ENCODE data around the gene UBXN7. TPM values are rescaled to one million over a fixed set of nuclear protein-coding genes. Genes with fewer than 3 reads are reported as not detected.
A peak's percentile ranks its signal among the peaks of the same experiment; 100 is the strongest.
"Not testable (repeated sequence)": the region's sequence is repeated elsewhere in the genome, so short reads cannot be mapped to it uniquely, and the experiment has no call there.

UBXN7 gene
- total RNA-seq, 1 experiment from 2014 or later: 67.0 TPM

DNA sequence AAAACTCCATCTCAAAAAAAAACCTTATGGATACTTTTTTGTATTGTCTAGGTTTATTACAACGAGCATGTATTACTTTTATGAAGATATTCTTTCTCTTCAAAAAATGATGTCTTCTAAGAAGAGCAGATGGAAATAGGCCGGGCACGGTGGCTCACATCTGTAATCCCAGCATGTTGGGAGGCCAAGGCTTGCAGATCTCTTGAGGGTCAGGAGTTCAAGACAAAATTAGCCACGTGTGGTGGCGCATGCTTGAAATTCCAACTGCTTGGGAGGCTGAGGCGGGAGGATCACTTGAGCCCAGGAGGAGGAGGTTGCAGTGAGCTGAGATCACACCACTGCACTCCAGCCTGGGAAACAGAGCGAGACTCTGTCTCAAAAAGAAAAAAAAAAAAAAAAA is 118.1 kb downstream of the UBXN7 start:
- peaks cover 3 to 27% of the 10 kb centered on the region in 2 experiments; a peak in 3 of 4 replicates for H3K4me1 ChIP-seq (ENCODE audit: control insufficient read depth in 1 of 2, insufficient read depth in 2 of 2, low read length in 2 of 2)
- H3K4me3 ChIP-seq (replicated peaks in 1 of 2; ENCODE audit: low read depth in 1 of 2, low read length in 2 of 2); POLR2A ChIA-PET; CTCF ChIA-PET; H3K27me3 ChIP-seq (ENCODE audit: insufficient read depth, low read length); H2AFZ ChIP-seq (ENCODE audit: low read depth, low read length, poor library complexity, severe bottlenecking); H3K36me3 ChIP-seq (ENCODE audit: control insufficient read depth in 1 of 2, insufficient read depth in 2 of 2, low read length in 2 of 2); H4K20me1 ChIP-seq (ENCODE audit: insufficient read depth); DNase-seq (ENCODE audit: low read depth, low spot score); H3K9ac ChIP-seq (ENCODE audit: low read length); H3K9me3 ChIP-seq (ENCODE audit: control insufficient read depth in 1 of 2, insufficient read depth in 1 of 2, low read depth in 1 of 2, low read length in 2 of 2); BruUV-seq (replicated peaks); RAD21 ChIA-PET (ENCODE audit: low non-redundant PET in 1 of 2, low total read pairs in 2 of 2, uncharacterized antibody in 2 of 2, unreplicated experiment in 2 of 2); ATAC-seq; H3K27ac ChIP-seq (ENCODE audit: low read depth, low read length); H3K9me2 ChIP-seq (ENCODE audit: insufficient read depth): not testable (repeated sequence)
- intact Hi-C loops (cut with micrococcal nuclease): loop anchor here (10.0 kb wide), 1 partner anchor 191 kb away; the partner anchor contains the start of gene RNF168
- H3K79me2 ChIP-seq (ENCODE audit: insufficient read depth, low read length): peaks cover 13% of the 10 kb centered on the region
- H3K4me2 ChIP-seq (ENCODE audit: low read length): peak overlapping the region; percentile 32

DNA sequence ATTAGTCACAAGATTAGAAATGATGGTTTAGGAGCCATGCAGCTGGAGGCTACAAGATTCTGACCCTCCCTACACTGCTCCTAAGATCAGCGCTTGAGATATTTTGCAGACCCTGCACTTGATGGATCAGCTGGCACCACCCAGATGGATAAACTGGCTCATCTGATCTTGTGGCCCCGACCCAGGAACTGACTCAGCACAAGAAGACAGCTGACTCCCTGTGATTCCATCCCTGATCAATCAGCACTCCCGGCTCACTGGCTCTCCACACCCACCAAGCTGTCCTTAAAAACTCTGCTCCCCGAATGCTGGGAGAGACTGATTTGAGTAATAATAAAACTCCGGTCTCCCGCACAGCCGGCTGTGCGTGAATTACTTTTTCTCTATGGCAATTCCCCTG is 129.3 kb downstream of the UBXN7 start:
- H3K27ac ChIP-seq (ENCODE audit: low read depth, low read length); H3K4me3 ChIP-seq (replicated peaks in 1 of 2; ENCODE audit: low read depth in 1 of 2, low read length in 2 of 2); H4K20me1 ChIP-seq (ENCODE audit: insufficient read depth); H3K4me2 ChIP-seq (ENCODE audit: low read length); intact Hi-C loops (cut with micrococcal nuclease); DNase-seq (ENCODE audit: low read depth, low spot score); ATAC-seq; H3K27me3 ChIP-seq (ENCODE audit: insufficient read depth, low read length); BruUV-seq (replicated peaks); CTCF ChIA-PET; H3K9me3 ChIP-seq (ENCODE audit: control insufficient read depth in 1 of 2, insufficient read depth in 1 of 2, low read depth in 1 of 2, low read length in 2 of 2); H3K9me2 ChIP-seq (ENCODE audit: insufficient read depth); H3K9ac ChIP-seq (ENCODE audit: low read length); POLR2A ChIA-PET; H2AFZ ChIP-seq (ENCODE audit: low read depth, low read length, poor library complexity, severe bottlenecking); RAD21 ChIA-PET (ENCODE audit: low non-redundant PET in 1 of 2, low total read pairs in 2 of 2, uncharacterized antibody in 2 of 2, unreplicated experiment in 2 of 2); H3K79me2 ChIP-seq (ENCODE audit: insufficient read depth, low read length); H3K4me1 ChIP-seq (ENCODE audit: control insufficient read depth in 1 of 2, insufficient read depth in 2 of 2, low read length in 2 of 2); H3K36me3 ChIP-seq (ENCODE audit: control insufficient read depth in 1 of 2, insufficient read depth in 2 of 2, low read length in 2 of 2): not testable (repeated sequence)

DNA sequence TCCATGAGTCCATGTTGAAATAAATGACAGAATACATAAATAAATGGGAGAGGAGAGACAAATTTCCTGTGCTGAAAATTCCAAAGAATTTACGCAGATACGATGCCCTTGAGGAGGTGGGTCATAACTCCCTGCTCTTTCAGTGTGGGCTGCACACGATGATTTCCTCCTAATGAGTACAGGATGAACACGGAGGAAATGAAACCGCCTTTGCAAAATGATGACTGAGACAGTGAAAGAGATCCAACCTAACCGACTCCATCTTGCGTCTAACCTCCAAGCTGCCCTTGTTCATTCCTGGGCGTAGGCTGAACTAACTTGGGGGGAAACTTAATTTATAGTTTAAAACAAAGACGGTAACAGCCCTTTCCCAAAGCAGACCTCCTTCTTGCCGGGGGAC is 129.7 kb downstream of the UBXN7 start:
- POLR2A ChIA-PET; H3K4me2 ChIP-seq (ENCODE audit: low read length); H3K27ac ChIP-seq (ENCODE audit: low read depth, low read length); H3K9me2 ChIP-seq (ENCODE audit: insufficient read depth); H3K79me2 ChIP-seq (ENCODE audit: insufficient read depth, low read length); H4K20me1 ChIP-seq (ENCODE audit: insufficient read depth); BruUV-seq (replicated peaks); H3K4me1 ChIP-seq (ENCODE audit: control insufficient read depth in 1 of 2, insufficient read depth in 2 of 2, low read length in 2 of 2); H3K4me3 ChIP-seq (replicated peaks in 1 of 2; ENCODE audit: low read depth in 1 of 2, low read length in 2 of 2); H3K27me3 ChIP-seq (ENCODE audit: insufficient read depth, low read length); intact Hi-C loops (cut with micrococcal nuclease); DNase-seq (ENCODE audit: low read depth, low spot score); CTCF ChIA-PET; H3K9ac ChIP-seq (ENCODE audit: low read length); ATAC-seq; RAD21 ChIA-PET (ENCODE audit: low non-redundant PET in 1 of 2, low total read pairs in 2 of 2, uncharacterized antibody in 2 of 2, unreplicated experiment in 2 of 2); H2AFZ ChIP-seq (ENCODE audit: low read depth, low read length, poor library complexity, severe bottlenecking); H3K9me3 ChIP-seq (ENCODE audit: control insufficient read depth in 1 of 2, insufficient read depth in 1 of 2, low read depth in 1 of 2, low read length in 2 of 2); H3K36me3 ChIP-seq (ENCODE audit: control insufficient read depth in 1 of 2, insufficient read depth in 2 of 2, low read length in 2 of 2): not testable (repeated sequence)
